NCI-H460 (cell line): ENCODE measurements around the gene TMEM107. TPM values are rescaled to one million over a fixed set of nuclear protein-coding genes. Genes with fewer than 3 reads are reported as not detected.
A peak's percentile ranks its signal among the peaks of the same experiment; 100 is the strongest.

Experiments used
- DNase-seq: peaks from one replicate; pipeline ENCODE4 v3.0.0-alpha.2; 2016; ENCODE audit warnings: low read depth; ENCODE audit errors: extremely low read depth
- total RNA-seq: library from RNA; depleted of rRNA; stranded (reverse); fragments of >200 nt; shearing (Covaris generic); gene quantifications from 2 replicates; pipeline ENCODE4 v1.2.3, GENCODE V29; 2014

Gene TMEM107
- total RNA-seq, 1 experiment from 2014 or later, result 27.9 TPM

GRCh38 chr17:8140065-8141029 lies 35.8 kb downstream of the TMEM107 start:
- no peak for DNase-seq

GRCh38 chr17:8138672-8139371 lies 37.4 kb downstream of the TMEM107 start:
- peak; percentile 98 for DNase-seq

DNA sequence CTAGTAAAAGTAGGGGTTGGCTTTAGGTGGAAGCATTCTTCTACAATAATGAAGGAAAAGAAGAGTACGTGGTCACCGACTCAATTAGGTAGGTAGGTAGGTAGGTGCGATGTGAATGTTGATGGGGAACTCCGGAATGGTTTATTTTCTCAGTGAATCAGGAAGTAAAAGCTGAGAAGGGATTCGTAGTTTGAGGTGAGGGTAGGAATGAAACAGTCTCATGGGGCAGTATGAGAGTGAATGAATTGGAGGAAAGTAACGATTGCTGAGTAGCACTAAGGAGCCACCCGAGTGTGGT lies 37.9 kb downstream of the TMEM107 start:
- no peak for DNase-seq

DNA sequence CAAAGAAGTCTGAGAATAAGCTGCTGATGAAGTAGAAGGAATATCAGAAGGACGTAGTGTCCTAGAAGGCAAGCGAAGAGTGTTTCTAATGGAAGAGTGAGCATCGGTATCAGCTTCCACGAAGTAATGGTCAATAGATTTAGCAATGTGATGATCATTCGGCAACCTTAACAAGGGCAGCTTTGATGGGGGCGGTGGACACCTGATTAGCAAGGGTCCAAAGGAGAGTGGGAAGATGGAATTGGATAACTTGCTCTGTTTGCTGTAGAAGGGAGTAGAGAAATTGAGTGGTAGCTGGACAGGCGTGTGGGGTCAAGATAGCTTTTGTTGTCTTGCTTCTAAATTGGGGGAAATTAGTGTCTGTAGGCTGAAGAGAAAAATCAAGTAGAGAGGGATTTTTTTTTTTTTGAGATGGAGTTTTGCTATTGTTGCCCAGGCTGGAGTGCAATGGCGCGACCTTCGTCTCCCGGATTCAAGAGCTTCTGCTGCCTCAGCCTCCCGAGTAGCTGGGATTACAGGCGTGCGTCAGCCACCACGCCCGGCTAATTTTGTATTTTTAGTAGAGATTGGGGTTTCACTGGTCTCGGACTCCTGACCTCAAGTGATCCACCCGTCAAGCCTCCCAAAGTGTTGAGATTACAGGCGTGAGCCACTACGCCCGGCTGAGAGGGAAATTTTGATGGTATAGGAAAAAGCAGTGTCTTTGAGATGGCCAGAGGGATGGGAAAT lies 38.4 kb downstream of the TMEM107 start:
- DNase-seq, result no peak

DNA sequence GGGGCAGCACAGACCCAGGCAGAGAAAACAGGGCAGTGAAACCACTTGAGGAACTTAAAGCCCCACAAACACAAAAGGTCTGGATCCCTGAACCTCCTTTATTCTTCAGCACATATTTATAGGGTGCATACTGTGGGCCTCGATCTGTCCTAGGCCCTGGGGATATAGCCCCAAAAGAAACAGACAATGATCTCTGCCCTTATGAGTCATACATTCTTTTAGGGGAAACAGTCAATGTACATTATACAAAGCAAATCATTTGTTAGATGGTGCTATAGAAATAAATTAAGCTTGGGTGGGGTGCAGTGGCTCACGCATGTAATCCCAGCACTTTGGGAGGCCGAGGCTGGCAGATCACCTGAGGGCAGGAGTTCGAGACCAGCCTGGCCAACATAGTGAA lies 42.2 kb downstream of the TMEM107 start:
- DNase-seq, result no peak

- no peak for DNase-seq
Observed at GRCh38 chr17:8133399-8133798, 42.8 kb downstream of the TMEM107 start.

DNA sequence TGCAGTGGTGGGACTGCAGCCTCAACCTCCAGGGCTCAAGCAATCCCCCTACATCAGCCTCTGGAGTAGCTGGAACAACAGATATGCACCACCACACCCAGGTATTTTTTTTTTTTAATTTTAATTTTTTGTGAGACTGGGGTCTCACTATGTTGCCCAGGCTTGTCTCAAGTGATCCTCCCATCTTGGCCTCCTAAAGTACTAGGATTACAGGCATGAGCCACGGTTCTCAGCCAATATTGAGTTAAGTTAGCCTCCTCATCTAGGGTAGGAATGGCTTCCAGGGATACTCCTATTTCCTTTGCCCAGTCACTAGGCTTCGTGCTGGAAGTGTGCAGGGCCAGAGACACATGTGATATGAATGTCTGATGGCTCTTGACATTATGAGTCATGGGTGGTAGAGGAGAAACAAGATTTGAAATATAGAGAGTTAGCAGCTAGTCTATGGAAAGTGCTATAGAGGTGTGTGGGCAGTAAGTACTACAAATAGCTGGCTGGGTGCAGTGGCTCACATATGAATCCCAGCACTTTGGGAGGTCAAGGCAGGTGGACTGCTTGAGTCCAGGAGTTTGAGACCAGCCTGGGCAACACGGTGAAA lies 44.2 kb downstream of the TMEM107 start:
- no peak for DNase-seq

DNA sequence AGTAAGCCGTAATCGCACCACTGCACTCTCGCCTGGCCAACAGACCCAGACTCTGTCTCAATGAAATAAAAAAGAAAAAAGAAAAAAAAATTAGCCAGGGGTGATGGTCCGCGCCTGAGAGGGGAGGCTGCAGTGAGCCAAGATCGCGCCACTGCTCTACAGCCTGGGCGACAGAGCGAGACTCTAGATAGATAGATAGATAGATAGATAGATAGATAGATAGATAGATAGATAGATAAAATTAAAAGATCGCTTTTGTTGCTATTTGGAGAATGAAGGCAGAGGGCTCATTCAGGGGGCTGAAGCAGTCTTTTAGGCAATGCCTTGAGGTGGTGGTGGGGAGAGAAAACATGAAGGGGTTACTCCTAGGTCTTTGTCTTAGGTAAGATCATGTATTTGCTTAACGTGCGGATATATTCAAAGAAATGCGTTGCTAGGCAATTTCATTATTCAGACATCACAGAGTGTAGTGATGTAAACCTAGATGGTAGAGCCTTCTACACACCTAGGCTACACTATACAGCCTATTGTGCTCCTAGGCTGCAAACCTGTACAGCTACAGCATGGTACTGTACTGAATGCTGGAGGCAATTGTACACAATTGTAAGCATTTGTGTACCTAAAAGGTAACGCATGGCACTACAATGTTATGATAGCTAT lies 47.9 kb downstream of the TMEM107 start:
- DNase-seq, result no peak

DNA sequence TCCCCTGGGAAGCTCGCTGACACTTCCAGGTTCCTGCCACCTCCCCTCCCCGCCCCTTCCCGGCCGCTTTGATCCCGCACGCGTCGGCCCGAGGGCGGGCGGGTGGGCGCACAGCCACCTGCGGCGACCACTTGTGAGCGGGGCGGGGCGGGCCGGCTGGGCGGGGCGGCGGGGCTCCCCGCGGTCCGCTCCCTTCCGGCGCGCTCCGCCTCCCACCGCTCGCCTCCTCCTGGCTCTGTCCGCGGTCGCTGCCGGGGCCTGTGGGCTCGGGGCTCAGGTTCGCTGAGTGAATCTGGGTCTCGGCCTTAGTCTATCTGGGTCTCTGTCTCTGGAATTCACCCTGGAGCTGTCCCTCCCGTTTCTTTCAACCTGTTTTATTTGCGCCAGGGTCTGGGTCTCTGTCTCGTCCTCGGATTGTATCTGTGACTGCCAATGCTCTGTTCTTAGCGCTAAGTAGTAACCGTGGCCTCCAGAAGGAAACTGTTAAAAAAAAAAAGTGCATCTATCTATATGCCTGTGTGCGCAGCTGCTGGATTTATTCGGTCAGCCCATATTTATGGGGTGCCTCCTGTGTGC lies 49.6 kb downstream of the TMEM107 start:
- DNase-seq, result no peak

GRCh38 chr17:8125947-8126490 lies 50.2 kb downstream of the TMEM107 start:
- no peak for DNase-seq

DNA sequence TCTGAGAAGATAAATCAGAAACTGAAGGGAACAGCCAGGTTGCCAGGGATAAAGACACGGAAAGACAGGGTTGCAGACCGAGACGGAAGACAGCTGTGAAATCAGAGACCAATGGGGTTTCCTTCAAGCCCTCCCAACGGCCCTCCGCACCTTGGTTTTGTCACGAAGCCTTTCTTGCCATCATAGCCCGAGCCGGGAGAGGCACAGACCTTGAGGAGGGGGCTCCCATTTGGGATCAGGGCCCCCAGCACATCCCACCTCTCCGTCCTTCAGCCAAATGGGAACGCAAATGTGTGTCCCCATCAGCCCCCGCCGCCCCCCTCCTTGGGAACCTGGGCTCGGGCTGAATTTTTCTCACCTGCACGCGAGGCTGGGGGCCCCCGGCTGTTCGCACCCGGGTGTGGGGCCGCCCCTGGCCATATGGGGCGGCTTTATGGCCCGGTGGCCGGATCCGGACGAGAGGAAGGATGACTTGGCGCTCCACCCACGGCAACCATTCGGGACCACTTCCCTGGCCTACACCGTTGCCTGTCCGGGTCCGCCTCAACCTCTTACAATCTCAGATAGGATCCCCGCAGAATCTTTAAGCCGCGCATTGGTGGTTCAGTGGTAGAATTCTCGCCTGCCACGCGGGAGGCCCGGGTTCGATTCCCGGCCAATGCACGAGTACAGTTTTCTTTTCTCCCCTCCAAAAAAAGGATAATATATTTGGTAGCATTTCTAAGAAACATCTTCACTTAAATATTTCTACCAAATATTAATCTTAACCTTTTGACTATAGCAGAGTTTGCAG lies 50.8 kb downstream of the TMEM107 start:
- DNase-seq, result peak; percentile 82

DNA sequence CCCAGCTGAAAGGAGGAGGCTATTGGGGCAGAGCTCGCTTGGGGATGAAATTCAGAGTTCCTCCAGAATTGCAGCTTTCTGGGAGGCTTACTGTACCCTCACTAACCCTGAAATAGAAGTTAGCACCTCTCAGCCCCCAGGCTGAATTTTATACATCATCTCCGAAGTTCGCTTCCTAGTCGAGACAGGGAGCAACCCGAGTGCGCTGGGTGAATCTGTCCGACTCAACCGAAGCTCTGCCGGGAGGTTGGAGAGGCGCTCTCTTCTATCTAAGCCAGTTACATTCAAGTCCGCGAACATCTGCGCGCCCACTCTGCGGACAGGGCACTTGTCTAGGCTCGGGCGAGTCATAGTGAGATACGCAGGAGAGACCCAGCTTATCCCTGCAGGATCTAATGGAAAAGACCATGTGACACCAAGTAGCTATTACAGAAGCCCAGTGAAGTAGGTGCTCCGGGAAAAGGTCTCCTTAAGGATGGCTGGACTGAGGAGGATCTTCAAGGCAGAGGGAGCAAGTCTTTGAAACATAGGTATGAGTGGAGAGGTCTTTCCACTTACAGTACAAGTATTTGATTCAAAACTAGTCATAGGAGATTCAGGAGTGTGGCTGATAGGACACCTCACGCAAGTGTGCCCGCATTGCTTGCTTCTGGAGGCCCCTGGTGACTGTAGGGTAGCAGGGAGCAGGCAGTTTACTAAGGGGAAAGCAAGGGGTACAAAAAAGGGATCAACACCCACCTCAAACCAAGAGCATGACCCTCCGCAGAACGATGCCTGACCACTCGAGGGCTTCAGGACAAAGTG lies 51.6 kb downstream of the TMEM107 start:
- no peak for DNase-seq

GRCh38 chr17:8123695-8124349 lies 52.4 kb downstream of the TMEM107 start, which contains the start of gene HES7:
TSS of gene HES7 (minus strand) at chr17:8124106. CDS start at chr17:8124084, 22 bp downstream.
- peak; percentile 73 for DNase-seq

- no peak for DNase-seq
Observed at GRCh38 chr17:8122924-8123694, 53.1 kb downstream of the TMEM107 start.
